Tibial nerve (tissue), 4 donors: ENCODE data around the gene FCHSD2. TPM values are rescaled to one million over a fixed set of nuclear protein-coding genes. Genes with fewer than 3 reads are reported as not detected.
"Not testable (repeated sequence)": the region's sequence is repeated elsewhere in the genome, so short reads cannot be mapped to it uniquely, and the experiment has no call there.

ENCODE experiments used
- DNase-seq, 2 donors: peaks; one replicate each; pipeline ENCODE4 v3.0.0-alpha.2; 2019; ENCODE audit warnings: low spot score in 2 of 2
- H3K27ac ChIP-seq, 4 donors: fragments of 200-600 bp; sonication (generic) in 3 of 4; one replicate each; pipeline ENCODE4 v1.5.1; 2017 to 2019; ENCODE audit warnings: mild to moderate bottlenecking in 1 of 4
- H3K27me3 ChIP-seq, 2 donors: fragments of 200-600 bp; sonication (generic) in 1 of 2; one replicate each; pipeline versions ENCODE4 v1.5.1 to v1.6.0; 2017 to 2019
- H3K36me3 ChIP-seq, 3 donors: fragments of 200-600 bp; sonication (generic); one replicate each; pipeline ENCODE4 v1.5.1; 2018 to 2019
- H3K4me1 ChIP-seq, 4 donors: fragments of 200-600 bp; sonication (generic) in 3 of 4; one replicate each; pipeline ENCODE4 v1.5.1; 2017 to 2019
- H3K4me3 ChIP-seq, 4 donors: fragments of 200-600 bp; sonication (generic) in 3 of 4; one replicate each; pipeline ENCODE4 v1.5.1; 2017 to 2019; ENCODE audit warnings: mild to moderate bottlenecking in 1 of 4, moderate library complexity in 1 of 4
- H3K9me3 ChIP-seq, 4 donors: fragments of 200-600 bp; sonication (generic) in 3 of 4; one replicate each; pipeline ENCODE4 v1.5.1; 2017 to 2019
- EP300 ChIP-seq, 2 donors: sonication (generic); formaldehyde crosslinking; IDR thresholded peaks; one replicate each; pipeline ENCODE4 v1.6.1; 2017; ENCODE audit warnings: antibody characterized with exemption in 2 of 2, mild to moderate bottlenecking in 1 of 2
- POLR2A ChIP-seq, 2 donors: fragments of 450-650 bp; IDR thresholded peaks; one replicate each; pipeline ENCODE4 v1.6.1; 2017; ENCODE audit warnings: antibody characterized with exemption in 2 of 2, mild to moderate bottlenecking in 2 of 2, moderate library complexity in 2 of 2
- WGBS, 2 donors: methylation state at CpG; one replicate each; pipeline ENCODE4 v1.1.5; 2018; 5-methylcytosine and 5-hydroxymethylcytosine counted together
- total RNA-seq, 4 donors: library from RNA; depleted of rRNA; stranded (reverse); fragments of >200 nt; gene quantifications; one replicate each; pipeline ENCODE4 v1.1.0, GENCODE V29; 2016
- TF ChIP-seq, protein P1 (sequence below), 5 experiments: fragments of 200-600 bp in 3 of 5; fragments of 450-650 bp in 2 of 5; sonication (generic) in 3 of 5; IDR thresholded peaks; one replicate each; pipeline ENCODE4 v1.5.1; 2016 to 2019; ENCODE audit warnings: antibody characterized with exemption in 5 of 5, mild to moderate bottlenecking in 3 of 5, moderate library complexity in 2 of 5

FCHSD2 gene
- total RNA-seq, 4 donors from 2014 or later: 19.5 to 29.1 (median 22.8) TPM

DNA sequence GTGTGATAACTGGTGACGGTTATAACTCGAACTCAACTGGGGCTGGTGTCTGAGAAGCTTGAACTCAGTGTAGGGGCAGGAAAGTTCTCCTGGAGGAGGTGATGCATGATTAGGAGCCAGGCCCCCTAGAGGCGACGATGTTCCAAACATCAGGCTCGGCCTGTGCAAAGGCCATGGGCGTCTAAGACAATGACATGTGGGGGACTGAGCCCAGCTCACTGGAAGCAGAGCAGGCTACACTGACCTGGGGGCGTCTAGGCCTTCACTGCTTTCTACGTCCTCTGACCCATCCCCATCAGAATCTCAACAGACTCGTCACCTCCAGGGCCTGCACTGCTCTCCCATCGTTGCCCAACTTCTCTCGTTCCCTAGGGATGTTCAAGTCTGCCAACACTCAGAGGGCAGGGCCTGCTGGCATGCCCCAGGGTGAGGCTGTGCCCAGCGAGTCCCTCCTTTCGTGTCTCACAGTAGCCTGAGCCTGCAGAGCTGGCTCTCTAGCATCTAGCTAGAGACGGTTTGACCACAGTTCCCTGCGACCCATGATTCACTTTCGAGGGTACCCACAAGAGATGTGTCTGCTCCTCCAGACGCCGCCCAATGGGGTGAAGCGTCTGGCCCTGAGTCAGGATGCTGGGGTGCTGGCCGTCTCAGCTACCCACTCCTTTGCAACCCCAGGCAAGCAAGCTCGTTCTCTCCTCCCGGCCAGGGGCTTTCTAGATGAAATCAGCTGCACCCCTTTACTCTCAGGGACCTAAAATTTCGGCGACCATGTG lies 329.0 kb downstream of the FCHSD2 start:
- peak overlapping the region; percentile 67 to 88 (median 74) for H3K4me3 ChIP-seq
- peaks cover 0 to 25% (median 0%) of the 10 kb centered on the region in 3 donors for H3K36me3 ChIP-seq
- peak overlapping the region; percentile 95 to 96 (median 96) for H3K27ac ChIP-seq
- WGBS, 2 donors: 13 to 17% methylated on average over 24 of the region's 24 CpGs
- peaks cover 0 to 51% (median 29%) of the 10 kb centered on the region in 4 donors for H3K4me1 ChIP-seq
- TF ChIP-seq POLR2A (IDR thresholded peaks at IDR 0.05) (no peak), EP300 (IDR thresholded peaks at IDR 0.05) (no peak)
- TF ChIP-seq, protein P1, sequence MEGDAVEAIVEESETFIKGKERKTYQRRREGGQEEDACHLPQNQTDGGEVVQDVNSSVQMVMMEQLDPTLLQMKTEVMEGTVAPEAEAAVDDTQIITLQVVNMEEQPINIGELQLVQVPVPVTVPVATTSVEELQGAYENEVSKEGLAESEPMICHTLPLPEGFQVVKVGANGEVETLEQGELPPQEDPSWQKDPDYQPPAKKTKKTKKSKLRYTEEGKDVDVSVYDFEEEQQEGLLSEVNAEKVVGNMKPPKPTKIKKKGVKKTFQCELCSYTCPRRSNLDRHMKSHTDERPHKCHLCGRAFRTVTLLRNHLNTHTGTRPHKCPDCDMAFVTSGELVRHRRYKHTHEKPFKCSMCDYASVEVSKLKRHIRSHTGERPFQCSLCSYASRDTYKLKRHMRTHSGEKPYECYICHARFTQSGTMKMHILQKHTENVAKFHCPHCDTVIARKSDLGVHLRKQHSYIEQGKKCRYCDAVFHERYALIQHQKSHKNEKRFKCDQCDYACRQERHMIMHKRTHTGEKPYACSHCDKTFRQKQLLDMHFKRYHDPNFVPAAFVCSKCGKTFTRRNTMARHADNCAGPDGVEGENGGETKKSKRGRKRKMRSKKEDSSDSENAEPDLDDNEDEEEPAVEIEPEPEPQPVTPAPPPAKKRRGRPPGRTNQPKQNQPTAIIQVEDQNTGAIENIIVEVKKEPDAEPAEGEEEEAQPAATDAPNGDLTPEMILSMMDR (IDR thresholded peaks at IDR 0.05): peak; percentile 23 to 63 (median 41)
- DNase-seq: no peak
- no peaks in the 10 kb centered on the region for H3K9me3 ChIP-seq
- no peaks in the 10 kb centered on the region for H3K27me3 ChIP-seq

DNA sequence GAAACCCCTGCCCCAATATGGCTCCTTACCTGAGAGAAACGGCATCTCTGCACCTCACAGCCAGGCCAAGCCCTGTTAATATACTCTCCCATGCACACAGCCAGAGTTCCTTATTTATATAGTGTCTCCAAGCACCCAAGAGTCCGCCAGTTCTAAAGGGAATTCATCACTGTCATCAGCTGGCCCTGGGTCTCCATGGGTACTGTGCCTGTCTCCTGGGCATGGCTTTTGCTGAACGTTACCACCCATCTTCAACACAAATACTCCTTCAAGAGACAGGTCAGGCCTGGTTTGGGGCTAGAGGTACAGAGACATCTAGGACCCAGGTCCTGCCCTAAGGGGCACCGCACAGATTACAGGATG lies 329.5 kb downstream of the FCHSD2 start:
- Histone ChIP-seq H3K4me1 (peaks cover 0 to 52% (median 29%) of the 10 kb centered on the region in 4 donors), H3K4me3 (peak overlapping the region in 3 of 4 donors; percentile 67 to 88 (median 78)), H3K36me3 (peaks cover 0 to 19% (median 0%) of the 10 kb centered on the region in 3 donors), H3K27ac (peak overlapping the region in 2 of 4 donors; percentile 95 to 96), H3K27me3 (no peaks in the 10 kb centered on the region), H3K9me3 (no peaks in the 10 kb centered on the region)
- DNase-seq: no peak
- WGBS, 2 donors: 41 to 57% methylated on average over 4 of the region's 4 CpGs
- TF ChIP-seq POLR2A (IDR thresholded peaks at IDR 0.05): no peak
- TF ChIP-seq, protein P1 (IDR thresholded peaks at IDR 0.05): no peak

DNA sequence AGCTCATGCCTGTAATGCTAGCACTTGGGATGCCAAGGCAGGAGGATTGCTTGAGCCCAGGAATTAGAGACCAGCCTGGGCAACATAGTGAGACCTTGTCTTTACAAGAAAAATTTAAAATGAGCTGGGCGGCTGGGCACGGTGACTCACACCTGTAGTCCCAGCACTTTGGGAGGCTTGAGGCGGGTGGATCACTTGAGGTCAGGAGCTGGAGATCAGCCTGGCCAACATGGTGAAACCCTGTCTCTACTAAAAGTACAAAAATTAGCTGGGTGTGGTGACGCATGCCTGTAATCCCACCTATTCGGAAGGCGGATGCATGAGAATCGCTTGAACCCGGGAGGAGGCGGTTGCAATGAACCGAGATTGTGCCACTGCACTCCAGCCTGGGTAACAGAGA lies 330.4 kb downstream of the FCHSD2 start:
- Histone ChIP-seq H3K36me3 (peaks cover 0 to 13% (median 0%) of the 10 kb centered on the region in 3 donors), H3K4me1 (peaks cover 0 to 50% (median 29%) of the 10 kb centered on the region in 4 donors)
- not testable (repeated sequence) for H3K9me3 ChIP-seq, H3K4me3 ChIP-seq, H3K27me3 ChIP-seq, DNase-seq, H3K27ac ChIP-seq
- 84 to 92% methylated on average over 10 of the region's 10 CpGs for WGBS, 2 donors

DNA sequence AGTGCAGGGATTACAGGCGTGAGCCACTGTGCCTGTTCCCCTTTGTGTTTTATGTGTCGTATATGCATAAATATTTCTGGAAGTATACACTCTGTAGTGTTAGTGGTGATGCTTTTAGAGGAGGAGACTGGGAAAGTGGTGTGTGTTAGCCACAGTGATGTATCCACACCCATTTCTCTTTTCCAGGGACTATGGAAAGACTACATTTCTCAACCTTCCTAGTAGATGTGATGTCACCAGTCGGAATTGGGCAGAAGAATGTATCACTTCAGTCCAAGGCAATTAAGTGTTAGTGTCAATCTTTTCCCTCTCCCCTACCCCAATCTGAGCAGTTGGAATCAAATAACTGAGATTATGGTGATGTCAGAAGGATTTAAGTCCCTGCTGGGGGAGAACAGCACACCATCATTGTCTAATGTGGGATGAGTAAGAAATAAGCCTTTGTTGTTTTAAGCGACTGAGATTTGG lies 333.8 kb downstream of the FCHSD2 start:
- TF ChIP-seq EP300 (IDR thresholded peaks at IDR 0.05): no peak
- no peak for TF ChIP-seq POLR2A (IDR thresholded peaks at IDR 0.05)
- TF ChIP-seq, protein P1 (IDR thresholded peaks at IDR 0.05): no peak
- H3K36me3 ChIP-seq: peaks cover 0 to 13% (median 0%) of the 10 kb centered on the region in 3 donors
- H3K27ac ChIP-seq: peak overlapping the region in 1 of 4 donors; percentile 84
- H3K4me1 ChIP-seq: peaks cover 0 to 29% (median 13%) of the 10 kb centered on the region in 4 donors
- DNase-seq: no peak
- no peak overlapping the region for H3K4me3 ChIP-seq
- WGBS, 2 donors: 76 to 79% methylated on average over 4 of the region's 4 CpGs
- no peaks in the 10 kb centered on the region for H3K9me3 ChIP-seq
- no peaks in the 10 kb centered on the region for H3K27me3 ChIP-seq

DNA sequence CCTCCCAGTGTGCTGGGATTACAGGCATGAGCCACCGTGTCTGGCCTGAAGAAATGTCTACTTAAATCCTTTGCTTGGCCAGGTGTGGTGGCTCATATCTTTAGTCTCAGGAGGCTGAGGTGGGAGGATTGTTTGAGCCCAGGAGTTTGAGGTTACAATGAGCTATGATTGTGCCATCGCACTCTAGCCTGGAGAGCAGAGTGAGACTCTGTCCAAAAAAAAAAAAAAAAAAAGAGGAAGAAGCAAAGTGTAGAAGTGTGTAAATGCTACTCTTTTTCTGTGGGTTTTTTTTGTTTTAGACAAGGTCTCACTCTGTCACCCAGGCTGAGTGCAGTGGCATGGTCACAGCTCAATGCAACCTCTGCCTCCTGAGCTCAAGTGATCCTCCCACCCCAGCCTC lies 334.3 kb downstream of the FCHSD2 start:
- no peaks in the 10 kb centered on the region for H3K27me3 ChIP-seq
- H3K9me3 ChIP-seq: no peaks in the 10 kb centered on the region
- WGBS, 2 donors: 70 to 77% methylated on average over 2 of the region's 2 CpGs
- H3K36me3 ChIP-seq: peaks cover 0 to 14% (median 0%) of the 10 kb centered on the region in 3 donors
- peak overlapping the region in 3 of 4 donors; percentile 45 to 84 (median 71) for H3K27ac ChIP-seq
- no peak for DNase-seq
- H3K4me3 ChIP-seq: no peak overlapping the region
- peaks cover 0 to 23% (median 11%) of the 10 kb centered on the region in 4 donors for H3K4me1 ChIP-seq
- TF ChIP-seq, protein P1 (IDR thresholded peaks at IDR 0.05): no peak
- no peak for TF ChIP-seq POLR2A (IDR thresholded peaks at IDR 0.05)
- no peak for TF ChIP-seq EP300 (IDR thresholded peaks at IDR 0.05)
